HG03097 (cell line): ENCODE results near the gene ADNP2.

Experiments used
- ATAC-seq: cut with Tn5 transposase; IDR thresholded peaks from one replicate; pipeline ENCODE4 v1.9.1; 2021; ENCODE audit not compliant: unreplicated experiment, low FRiP score

ADNP2 gene

GRCh38 chr18:80106482-80107051, 2.5 kb upstream of the ADNP2 start:
- ATAC-seq, result no peak

DNA sequence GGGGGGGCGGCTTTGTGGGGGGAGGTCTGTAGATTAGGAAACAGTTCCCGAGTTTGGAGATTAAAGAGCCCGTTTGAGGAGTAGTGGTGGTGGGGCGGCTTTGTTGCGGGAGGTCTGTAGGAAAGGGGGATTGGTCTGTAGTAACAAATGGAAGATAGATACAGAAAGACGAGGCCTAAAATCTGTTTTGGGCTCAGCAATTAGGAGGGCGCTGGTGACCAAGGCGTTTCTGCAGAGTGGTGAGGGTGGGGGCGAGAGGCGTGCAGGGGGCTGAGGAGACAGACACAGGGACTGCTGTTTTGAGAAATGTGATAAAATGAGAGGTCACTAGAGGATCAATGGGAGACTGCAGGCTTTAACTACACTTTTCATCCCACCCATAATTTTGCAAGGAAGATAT, 1.6 kb upstream of the ADNP2 start:
- ATAC-seq, result no peak

DNA sequence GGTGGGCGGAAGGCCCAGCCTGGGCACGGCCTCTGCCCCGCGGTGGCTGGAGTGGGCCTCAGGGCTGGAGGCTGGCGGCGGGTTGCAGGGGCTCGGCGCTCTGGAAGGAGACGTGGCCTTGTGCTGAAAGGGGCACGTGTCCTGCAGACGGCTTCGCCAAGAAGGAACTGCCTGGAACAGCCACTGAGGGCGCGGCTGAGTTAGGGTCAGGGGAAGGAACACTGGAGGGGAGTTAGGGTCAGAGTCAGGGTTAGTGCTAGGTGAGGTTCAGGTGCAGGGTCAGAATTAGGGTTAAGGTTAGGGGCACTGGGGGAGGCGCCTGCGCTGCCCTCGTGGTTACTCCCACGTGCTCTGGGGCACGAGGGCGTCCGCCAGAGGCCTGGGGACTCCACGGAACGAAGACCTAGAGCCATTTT, 933 bp upstream of the ADNP2 start:
- no peak for ATAC-seq

- ATAC-seq, result no peak
These were observed 615 bp downstream of the ADNP2 start for GRCh38 chr18:80109676-80110078.

- ATAC-seq, result no peak
These were observed 3.7 kb downstream of the ADNP2 start for GRCh38 chr18:80112624-80113248.

DNA sequence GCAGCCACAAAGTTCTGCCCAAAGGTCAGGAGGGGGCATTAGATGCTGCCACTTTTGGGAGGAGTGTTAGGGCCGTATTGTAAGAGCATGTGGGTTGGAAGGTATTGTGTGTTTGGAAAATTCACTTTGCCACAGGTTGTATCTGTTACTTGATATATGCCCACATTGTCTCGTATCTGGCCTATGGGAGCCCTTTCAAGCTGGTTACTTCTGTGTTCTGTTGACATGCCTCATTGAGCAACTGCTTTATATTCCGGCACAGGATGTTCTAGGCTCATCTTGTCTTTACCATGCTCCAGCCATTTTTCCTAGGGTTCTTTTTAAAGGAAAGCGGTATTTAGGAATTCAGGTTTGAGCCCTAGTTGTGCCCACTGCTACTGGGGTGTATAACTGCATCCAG, 6.0 kb downstream of the ADNP2 start:
- ATAC-seq, result no peak

GRCh38 chr18:80119111-80119510, 10.0 kb downstream of the ADNP2 start:
- no peak for ATAC-seq

DNA sequence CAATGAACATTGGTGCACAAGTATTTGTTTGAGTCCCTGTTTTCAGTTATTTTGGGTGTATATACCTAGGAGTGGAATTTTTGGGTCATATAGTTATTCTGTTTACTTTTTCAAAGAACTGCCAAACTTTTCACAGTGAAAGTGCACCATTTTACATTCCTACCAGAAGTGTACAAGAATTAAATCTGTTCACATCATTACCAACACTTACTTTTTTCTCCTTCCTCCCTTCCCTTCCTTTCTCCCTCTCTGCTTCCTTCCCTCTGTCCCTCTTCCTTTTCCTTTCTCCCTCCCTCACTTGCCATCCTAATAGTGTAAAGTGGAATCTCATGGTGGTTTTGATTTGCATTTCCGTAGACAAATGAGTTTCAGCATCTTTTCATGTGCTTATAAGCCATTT, 11.9 kb downstream of the ADNP2 start:
- no peak for ATAC-seq

DNA sequence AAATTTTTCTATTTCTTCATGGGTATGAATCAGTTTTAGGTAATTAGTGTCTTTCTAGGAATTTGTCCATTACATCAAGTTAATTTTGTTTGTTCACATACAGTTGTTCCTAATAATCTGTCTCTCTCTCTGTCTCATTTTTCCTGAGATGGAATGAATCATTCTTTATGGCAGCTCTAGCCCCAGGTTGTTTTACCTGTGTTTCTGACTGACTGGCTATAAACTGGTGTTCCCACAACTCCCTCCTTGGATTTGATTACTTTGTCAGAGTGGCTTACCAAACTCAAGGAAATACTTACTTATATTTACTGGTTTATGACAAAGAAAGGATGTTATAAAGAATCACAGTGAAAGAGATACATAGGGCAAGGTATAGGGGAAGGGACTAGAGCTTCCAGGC, 15.1 kb downstream of the ADNP2 start:
- no peak for ATAC-seq

DNA sequence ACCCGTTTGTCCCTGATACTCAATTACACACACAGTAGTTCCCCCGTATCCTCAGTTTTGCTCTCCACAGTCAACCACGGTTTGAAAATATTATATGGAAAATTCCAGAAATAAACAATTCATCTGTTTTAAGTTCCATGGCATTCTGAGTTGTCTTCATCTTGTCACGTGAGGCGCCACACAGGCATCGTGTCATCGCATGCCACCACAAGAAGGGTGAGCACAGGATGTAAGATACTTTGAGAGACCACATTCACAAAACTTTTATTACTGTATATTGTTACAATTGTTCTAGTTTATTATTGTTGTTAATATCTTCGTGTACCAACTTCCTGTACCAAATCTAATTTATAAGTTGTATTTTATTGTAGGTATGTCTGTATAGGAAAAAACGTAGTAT, 17.7 kb downstream of the ADNP2 start:
- no peak for ATAC-seq

GRCh38 chr18:80127635-80128034, 18.6 kb downstream of the ADNP2 start:
- ATAC-seq, result no peak

DNA sequence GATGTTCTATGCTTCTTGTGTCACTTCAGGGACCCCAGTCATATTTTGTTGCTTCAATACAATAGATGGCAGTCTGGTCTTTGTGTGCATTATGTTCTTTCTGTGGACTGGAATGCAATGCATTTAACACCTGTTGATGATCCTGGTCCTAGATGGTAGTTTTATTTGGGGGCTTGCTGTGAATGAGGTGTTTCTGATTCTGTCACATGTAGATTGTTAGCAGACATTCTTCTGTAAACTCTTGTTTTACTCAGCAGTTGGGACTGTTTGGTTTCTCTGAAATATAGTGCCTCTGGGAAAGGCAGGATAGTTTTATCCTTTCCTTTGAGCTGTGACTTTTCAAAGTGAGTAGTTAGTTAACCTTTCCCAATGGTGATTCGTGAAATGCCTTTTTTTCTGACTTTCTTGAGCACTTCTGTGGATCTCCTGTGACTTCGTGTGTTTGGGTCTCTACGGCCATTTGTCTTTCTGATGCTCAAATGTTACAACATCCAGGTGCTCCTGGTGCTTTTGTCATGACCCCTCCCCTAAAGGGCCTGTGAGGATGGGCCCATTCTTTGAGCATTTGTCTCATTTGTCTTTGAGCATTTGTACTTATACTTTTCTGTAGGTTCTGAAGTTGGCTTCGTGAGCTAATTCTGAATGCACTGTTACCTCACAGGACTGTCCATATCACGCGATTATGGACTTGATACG, 20.8 kb downstream of the ADNP2 start:
- no peak for ATAC-seq

- ATAC-seq, result no peak
These were observed 21.5 kb downstream of the ADNP2 start for GRCh38 chr18:80130555-80130954.

- ATAC-seq, result no peak
These were observed 23.2 kb downstream of the ADNP2 start for GRCh38 chr18:80132180-80132812.

GRCh38 chr18:80133124-80133523, 24.1 kb downstream of the ADNP2 start:
- ATAC-seq, result no peak

GRCh38 chr18:80135136-80135535, 26.1 kb downstream of the ADNP2 start:
- ATAC-seq, result no peak

DNA sequence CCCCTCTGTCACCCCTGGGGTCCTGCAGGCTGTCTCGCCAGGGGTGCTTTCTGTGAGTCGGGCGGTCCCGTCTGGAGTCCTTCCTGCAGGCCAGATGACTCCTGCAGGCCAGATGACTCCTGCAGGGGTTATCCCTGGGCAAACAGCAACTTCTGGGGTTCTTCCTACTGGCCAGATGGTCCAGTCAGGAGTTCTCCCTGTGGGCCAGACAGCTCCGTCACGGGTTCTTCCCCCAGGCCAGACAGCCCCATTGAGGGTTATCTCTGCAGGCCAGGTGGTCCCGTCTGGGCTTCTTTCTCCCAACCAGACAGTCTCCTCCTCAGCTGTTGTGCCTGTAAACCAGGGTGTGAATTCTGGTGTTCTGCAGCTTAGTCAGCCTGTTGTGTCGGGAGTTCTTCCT, 27.6 kb downstream of the ADNP2 start:
- no peak for ATAC-seq

GRCh38 chr18:80137137-80137536, 28.1 kb downstream of the ADNP2 start:
- ATAC-seq, result no peak

DNA sequence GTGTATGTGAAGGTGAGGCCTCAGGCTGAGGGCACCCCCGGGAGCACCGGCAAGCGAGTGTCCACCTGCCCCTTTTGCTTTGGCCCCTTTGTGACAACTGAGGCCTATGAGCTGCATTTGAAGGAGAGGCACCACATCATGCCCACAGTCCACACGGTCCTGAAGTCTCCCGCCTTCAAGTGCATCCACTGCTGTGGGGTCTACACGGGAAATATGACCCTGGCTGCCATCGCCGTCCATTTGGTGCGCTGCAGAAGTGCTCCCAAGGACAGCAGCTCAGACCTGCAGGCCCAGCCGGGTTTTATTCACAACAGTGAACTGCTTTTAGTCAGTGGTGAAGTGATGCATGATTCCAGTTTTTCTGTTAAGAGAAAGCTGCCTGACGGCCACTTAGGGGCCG, 28.9 kb downstream of the ADNP2 start:
- no peak for ATAC-seq

- no peak for ATAC-seq
These were observed 31.5 kb downstream of the ADNP2 start for GRCh38 chr18:80140455-80140985.

GRCh38 chr18:80143881-80144280, 34.8 kb downstream of the ADNP2 start:
- ATAC-seq, result no peak
